Skin epidermis (tissue), 12 donors: ENCODE measurements around the gene TOMM40L.
"Not testable (repeated sequence)": the region's sequence is repeated elsewhere in the genome, so short reads cannot be mapped to it uniquely, and the experiment has no call there.

Experiments used
- H3K27ac ChIP-seq, 21 experiments: fragments of 200-600 bp; sonication (generic) in 11 of 21; one replicate each; pipeline ENCODE4 v1.5.0; 2020; ENCODE audit warnings: mild to moderate bottlenecking in 3 of 21, inconsistent platforms in 2 of 21, moderate library complexity in 2 of 21
- H3K4me3 ChIP-seq, 7 experiments: fragments of 200-600 bp; sonication (generic) in 2 of 7; one replicate each; pipeline ENCODE4 v1.5.0; 2020; ENCODE audit warnings: inconsistent platforms in 2 of 7, mild to moderate bottlenecking in 2 of 7, moderate library complexity in 1 of 7

TOMM40L gene

DNA sequence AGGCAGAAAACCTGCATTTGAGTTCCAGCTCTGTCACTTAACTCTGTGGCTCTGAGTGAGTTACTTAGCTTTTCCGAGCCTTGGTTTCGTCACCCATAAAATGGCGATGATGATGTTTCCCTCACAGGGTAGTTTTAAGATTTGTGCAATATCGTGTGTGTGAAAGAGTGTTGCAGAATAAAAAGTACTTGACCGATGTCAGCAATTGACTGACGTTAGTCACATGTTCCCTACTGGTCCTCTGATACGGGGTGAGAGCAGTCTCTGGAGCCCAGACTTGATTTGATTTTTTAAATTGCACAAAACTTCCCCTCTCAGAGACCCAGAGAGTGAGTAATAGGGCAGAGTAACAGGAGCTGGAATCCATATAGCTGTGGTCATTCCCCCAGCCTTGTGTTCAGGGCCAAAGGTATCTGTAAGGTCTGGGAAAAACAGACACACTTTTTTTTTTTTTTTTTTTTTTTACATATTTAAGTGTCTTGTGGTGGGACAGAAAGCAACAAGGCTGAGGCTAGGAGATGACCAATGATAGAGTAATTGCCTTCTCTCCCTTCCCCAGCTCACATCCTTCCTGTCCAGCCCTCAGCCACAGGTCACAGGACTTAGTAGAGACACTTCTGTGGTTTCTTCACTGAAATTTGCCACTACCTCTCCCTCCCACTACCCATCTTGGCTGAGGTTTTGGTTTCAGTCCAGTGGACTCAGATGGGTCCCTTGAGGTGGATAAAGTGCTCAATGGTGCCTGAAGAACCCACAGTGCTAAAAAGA is 8.7 kb upstream of the TOMM40L start:
- peak overlapping the region in 5 of 7 experiments; percentile 12 to 27 (median 21) for H3K4me3 ChIP-seq
- peak overlapping the region in 20 of 21 experiments; percentile 34 to 89 (median 69) for H3K27ac ChIP-seq

DNA sequence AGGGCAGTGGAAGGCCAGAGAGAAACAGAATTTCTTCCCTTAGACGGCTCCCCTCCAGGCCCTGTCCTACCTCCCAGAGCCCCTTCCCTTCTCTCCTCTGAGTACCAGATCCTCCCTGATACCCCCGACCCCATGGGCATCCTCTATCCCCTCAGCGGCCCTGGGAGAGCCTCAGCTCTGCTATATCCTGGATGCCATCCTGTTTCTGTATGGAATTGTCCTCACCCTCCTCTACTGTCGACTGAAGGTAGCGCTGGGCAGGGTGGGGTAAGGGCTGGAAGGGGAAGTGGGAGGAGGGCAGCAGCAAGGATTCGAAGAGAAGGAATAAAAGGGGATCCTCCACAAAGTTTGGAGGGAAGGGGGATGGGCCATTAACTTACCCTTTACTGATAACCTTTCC is 8.0 kb upstream of the TOMM40L start:
- Histone ChIP-seq H3K4me3 (no peak overlapping the region), H3K27ac (peak overlapping the region in 15 of 21 experiments; percentile 34 to 89 (median 71))

DNA sequence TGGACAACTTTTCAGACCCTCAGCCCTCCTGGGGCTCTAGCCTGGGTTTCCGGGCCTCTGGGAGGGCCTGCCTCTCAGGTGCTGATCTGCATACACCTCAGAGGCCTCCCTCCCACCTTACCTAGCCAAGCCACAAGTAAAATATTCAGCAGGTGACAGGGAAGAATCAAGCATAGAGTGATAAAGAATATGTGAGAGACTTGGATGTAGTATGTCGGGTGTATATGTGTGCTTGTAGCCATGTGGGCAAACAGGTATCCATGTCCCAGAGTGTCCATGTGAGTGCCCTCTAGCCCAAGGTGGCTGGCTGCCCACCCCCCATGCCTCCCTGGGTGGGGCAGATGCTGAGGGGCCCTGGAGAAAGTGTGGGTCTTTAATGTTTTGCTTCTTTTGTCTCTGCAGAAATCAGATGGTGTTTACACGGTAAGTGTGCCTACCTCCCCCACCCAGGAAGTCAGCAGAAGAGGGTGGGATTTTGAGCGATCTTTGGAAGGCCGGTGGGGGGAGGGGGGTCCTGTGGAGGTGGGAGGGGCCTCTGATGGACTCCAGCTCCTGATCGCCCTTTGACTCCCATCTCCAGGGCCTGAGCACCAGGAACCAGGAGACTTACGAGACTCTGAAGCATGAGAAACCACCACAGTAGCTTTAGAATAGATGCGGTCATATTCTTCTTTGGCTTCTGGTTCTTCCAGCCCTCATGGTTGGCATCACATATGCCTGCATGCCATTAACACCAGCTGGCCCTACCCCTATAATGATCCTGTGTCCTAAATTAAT is 7.4 kb upstream of the TOMM40L start:
- H3K27ac ChIP-seq, result peak overlapping the region in 9 of 21 experiments; percentile 50 to 89 (median 72)

DNA sequence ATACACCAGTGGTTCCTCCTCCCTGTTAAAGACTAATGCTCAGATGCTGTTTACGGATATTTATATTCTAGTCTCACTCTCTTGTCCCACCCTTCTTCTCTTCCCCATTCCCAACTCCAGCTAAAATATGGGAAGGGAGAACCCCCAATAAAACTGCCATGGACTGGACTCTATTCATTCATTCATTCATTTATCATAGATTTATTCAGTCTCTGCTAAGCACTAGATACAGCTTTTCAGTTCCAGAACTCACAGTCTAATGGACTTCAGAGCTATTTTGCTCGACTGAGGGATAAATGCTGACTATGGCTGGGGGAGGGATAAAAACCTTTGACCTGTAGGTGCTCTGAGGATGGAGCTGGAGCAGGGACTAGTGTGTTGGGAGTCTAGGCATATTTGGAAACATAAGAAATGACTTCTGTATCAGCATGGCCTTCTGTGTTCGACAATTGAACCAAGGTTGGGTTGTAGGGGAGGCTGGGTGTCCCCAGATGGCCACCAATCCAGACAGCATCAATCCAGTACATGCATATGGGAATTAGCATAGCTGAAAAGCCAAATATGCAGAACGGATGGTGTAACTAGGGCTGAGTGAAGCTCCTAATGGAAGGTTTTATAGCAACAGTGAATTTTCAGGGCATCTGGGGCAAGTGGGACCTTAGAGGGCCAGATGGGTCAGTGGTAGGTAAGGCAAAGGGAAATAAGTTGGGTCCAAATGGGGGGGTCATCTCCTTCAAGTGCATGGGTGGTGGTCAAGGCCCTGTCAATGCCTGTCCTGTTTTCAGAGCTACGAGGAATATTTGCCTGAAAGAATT is 6.6 kb upstream of the TOMM40L start:
- Histone ChIP-seq H3K4me3 (no peak overlapping the region), H3K27ac (no peak overlapping the region)

More for the DNA sequence above, 7.4 kb upstream of the TOMM40L start:
- H3K4me3 ChIP-seq, result no peak overlapping the region

DNA sequence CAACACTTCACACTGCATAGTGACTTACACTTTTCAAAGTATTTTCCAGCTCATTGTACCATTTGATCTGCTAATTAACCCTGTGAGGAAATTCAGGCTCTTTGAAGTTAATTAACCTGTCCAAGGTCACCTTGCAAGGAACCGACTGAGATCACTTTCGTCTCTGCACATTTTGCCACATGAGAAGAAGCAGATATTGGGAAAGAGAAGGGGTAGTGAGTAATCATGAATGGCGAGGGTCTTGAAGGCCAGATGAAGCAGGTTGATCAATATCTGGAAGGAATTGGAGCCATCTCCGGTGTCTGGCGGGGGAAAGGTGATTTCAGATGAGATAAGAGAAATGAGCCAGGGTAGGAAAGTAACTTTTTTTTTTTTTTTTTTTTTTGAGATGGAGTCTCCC is 5.9 kb upstream of the TOMM40L start:
- Histone ChIP-seq H3K27ac (no peak overlapping the region), H3K4me3 (no peak overlapping the region)

DNA sequence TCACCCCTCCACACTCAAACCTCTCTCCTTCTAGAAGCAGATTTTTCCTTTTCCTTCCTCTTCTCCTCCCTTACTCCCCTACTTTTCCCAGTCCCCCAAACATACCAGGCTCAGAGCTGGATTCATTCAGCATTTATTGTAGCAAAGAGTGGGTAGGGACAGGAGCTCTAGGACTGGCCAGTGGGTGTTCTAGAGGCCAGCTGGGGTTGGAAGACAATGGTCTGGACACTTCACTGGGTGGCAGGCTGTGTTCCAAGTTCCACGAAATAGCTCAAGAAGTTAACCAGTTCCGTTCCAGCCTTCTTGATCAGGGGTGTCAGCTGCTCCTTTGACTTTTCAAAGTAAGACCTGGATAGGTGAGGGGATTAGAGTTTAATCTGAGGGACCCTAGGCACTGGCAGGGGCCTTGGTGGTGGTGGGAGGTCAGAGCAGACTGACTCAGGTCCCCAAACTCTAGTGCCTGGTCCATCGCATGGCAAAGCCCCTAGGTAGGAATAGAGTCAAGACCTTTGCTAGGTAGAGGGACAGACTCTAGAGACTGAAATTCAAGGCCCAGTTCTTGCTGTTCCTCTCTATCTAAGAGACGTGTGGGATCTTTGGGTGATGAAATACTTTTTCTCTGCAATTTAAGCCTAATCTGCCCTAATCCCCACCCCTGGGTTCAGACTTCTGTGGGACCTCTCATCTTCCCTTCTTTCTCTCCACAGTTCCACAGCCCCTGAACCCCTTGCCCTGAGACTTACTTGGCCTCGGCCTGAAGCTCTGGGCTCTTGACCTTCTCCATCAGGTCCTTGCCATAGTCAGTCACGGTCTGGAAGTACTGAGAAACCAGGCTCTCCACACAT is 3.5 kb upstream of the TOMM40L start:
- Histone ChIP-seq H3K27ac (no peak overlapping the region), H3K4me3 (no peak overlapping the region)

DNA sequence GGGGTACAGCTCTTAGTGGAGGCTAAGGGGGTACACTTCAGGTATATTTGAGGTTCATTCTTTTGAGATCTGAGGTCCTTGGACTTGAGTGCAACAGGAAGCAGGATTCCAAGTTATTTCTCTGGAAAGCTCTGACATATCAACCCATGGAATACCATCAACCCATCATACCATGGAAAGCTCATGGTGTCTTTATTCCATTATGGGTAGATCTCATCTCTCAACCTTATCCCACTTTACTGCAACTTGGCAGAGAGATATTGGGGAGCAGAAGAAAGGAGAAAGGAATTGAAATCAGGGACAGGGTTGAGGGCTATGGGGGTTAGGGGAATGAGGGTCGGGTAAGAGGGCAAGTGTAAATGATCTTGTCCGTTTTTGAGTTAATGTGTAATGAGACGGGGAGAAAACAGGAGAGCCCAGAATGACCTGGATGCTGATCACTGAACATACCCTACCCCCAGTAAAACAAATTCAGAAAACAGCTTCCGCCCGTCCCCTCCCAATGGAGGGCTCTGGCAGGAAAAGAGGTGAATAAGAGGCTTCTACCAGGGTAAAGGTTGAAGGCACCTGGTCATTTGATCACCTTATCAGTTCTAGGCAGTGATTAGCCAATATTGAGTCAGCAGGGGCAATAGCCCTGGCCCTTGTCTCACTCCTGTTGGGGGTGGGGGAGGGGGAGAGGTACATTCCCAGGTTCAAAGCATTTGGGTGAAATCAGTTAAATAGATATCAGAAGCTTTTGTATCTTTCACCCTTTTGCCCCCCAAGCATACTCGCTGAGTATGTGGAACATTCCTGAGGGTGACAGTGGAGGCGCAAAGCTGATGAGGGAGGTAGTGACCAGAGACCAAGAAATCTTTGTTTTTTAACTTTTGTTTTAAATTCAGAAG is 1.8 kb upstream of the TOMM40L start:
- Histone ChIP-seq H3K4me3 (no peak overlapping the region), H3K27ac (no peak overlapping the region)

DNA sequence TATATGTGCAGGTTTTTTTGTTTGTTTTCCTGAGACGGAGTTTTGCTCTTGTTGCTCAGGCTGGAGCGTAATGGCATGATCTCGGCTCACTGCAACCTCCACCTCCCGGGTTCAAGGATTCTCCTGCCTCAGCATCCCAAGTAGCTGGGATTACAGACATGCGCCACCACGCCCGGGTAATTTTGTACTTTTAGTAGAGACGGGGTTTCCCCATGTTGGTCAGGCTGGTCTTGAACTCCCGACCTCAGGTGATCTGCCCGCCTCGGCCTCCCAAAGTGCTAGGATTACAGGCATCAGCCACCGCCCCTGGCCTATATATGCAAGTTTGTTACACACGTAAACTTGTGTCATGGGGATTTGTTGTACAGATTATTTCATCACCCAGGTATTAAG is 1.2 kb upstream of the TOMM40L start:
- not testable (repeated sequence) for H3K4me3 ChIP-seq
- peak overlapping the region in 9 of 21 experiments; percentile 0 to 87 (median 48) for H3K27ac ChIP-seq

DNA sequence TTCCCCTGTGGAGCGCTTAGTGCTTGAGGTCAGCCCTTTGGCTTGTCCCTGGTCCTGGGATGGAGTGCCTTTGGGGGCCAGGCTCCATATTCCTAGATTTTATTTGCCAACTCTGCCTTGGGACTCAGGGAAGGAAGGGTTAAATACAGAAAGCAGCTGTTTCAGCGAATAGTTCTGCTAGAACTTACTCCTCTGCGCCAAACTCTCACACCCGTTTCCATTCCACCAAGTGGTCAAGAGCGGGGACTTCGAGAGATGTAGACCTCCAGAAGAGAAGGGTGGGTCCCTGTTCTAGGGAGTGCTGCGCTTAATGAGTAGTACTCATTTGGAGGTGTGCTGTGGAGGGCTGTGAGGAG is 704 bp upstream of the TOMM40L start:
- Histone ChIP-seq H3K4me3 (no peak overlapping the region), H3K27ac (peak overlapping the region in 18 of 21 experiments; percentile 0 to 87 (median 57))

DNA sequence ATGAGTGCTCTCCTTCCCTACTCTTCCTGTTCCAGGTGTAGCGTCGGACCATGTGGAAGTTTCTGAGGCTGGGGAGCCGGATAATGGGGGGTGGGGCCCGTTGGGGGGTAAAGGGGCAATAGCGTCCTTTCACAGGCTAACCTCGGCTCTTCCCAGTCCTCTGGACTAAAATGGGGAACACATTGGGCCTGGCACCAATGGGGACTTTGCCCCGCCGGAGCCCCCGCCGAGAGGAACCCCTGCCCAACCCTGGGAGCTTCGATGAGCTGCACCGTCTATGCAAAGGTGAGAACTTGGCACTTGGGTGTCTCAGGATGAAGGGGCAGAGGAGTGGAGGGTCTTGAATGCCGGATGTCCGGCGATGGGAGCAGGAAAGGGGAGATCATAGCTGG is 456 bp downstream of the TOMM40L start:
- Histone ChIP-seq H3K27ac (peak overlapping the region; percentile 55 to 88 (median 82)), H3K4me3 (peak overlapping the region; percentile 51 to 91 (median 64))

DNA sequence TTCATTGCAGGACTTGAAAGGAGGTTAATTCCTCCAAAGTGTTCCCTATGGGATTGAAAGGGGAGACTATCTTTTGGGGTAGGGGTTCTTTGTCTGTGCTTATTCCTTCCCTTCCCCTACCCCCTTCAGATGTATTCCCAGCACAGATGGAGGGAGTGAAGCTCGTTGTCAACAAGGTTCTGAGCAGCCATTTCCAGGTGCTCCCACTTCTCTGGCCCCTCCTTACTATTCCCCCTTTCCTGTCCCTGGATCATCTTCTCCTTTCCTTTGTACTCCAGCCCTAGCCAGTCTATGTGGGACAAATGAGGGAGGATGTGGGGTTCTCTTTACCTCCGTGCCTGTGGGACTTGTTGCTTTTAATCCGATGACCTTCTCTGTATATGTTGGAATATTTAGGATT is 899 bp downstream of the TOMM40L start:
- H3K4me3 ChIP-seq, result peak overlapping the region in 6 of 7 experiments; percentile 51 to 91 (median 66)
- peak overlapping the region in 16 of 21 experiments; percentile 55 to 88 (median 84) for H3K27ac ChIP-seq

DNA sequence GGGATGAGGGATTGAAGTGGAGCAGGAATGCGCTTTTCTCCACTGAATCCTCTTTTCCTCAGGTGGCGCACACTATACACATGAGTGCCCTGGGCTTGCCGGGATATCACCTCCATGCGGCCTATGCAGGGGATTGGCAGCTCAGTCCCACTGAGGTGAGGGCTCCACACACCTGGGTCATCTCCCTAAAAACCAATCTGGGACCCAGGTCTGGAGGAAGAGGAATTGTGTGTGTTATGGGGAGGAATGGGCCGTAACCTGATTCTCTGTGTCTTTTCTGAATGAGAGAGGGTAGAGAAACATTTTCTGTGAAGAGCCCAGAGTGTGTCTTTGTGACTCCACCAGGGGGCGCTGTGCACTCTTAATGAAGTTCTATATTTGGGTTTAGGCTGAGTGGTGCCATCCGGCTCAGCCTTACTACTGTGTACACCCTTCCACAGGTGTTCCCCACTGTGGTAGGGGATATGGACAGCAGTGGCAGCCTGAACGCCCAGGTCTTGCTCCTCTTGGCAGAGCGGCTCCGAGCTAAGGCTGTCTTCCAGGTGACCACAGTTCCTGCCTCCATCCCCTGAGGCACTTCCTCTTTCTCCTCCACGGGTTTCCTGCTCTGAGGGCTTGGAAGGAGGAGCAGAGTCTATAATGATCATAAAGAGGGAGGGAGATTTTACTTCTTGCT is 1.5 kb downstream of the TOMM40L start:
- peak overlapping the region in 3 of 7 experiments; percentile 12 to 16 (median 15) for H3K4me3 ChIP-seq
- peak overlapping the region in 15 of 21 experiments; percentile 10 to 88 (median 80) for H3K27ac ChIP-seq

DNA sequence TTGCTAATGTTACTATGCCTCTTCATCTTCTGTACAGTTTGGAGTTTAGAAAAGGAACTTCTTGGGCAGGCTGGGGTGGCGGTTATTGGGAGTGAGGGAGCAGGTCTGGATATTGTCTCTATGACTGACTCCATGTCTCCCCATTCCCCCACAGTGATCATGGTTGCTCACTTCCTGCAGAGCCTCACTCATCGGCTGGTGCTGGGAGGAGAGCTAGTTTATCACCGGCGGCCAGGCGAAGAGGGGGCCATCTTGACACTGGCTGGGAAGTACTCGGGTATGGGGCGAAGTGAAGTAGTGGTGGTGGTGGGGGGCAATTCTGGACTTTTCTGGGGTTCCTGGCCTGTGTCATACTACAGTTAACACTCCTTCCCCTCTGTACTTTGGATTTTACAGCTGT is 2.2 kb downstream of the TOMM40L start:
- Histone ChIP-seq H3K4me3 (no peak overlapping the region), H3K27ac (peak overlapping the region in 9 of 21 experiments; percentile 10 to 88 (median 64))

DNA sequence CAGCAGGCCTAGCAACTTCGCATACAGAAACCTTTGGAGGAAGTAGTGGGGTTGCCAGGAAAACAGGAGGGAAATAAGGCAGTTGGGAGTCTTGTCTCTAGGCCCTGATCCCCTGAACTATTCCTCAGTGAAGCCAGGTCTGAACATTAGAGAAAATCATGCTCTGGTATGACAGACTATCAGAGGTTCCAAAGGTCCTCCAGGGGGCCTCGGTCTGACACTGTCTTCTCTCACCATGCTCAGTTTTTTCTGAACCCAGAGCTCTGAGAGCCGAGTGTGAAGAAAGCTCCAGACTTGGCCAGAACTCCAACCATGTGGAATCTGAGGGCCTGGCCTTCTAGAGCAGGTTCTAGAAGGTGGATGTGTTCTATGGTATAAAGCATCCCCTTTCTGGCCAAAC is 4.0 kb downstream of the TOMM40L start:
- Histone ChIP-seq H3K27ac (no peak overlapping the region), H3K4me3 (no peak overlapping the region)

DNA sequence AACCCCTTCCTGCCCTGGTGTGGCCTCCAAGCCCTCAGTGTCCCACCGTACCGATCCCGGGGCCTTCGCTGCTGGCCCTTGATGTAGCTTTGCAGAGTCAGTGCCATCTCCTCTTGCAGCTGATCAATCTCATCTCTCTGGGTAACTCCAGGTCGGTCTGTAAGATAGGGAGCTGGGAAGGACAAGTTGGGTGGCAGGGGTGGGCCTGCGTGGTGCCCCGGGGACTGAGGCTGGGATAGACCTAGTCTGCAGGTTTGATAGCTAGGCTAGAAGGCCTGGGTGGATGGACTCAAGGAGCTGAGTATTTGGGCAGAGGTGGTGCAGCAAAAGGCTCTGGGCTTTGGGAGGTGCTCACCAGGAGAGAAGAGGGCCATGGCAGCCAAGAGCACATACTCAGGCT is 4.9 kb downstream of the TOMM40L start:
- Histone ChIP-seq H3K27ac (no peak overlapping the region), H3K4me3 (no peak overlapping the region)

DNA sequence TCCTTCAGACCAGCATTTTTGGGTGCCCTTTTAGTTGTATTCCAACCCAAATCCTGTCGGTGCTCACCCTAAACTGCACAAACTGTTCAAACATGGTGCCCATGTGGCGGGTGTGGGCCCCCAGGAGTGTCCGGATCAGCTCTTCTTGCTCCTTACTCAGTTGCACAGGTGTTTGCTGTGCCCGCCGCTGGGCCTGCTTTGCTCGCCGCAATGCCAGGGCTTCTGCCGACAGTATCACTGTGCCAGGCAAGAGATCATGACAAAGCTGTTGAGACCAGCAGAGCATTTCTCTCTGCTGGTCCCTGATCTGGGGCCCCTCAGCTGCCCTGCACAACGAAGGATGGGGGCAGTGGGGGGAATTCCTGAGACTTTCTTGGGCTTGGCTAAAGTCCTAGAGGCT is 7.2 kb downstream of the TOMM40L start:
- Histone ChIP-seq H3K27ac (no peak overlapping the region), H3K4me3 (no peak overlapping the region)

DNA sequence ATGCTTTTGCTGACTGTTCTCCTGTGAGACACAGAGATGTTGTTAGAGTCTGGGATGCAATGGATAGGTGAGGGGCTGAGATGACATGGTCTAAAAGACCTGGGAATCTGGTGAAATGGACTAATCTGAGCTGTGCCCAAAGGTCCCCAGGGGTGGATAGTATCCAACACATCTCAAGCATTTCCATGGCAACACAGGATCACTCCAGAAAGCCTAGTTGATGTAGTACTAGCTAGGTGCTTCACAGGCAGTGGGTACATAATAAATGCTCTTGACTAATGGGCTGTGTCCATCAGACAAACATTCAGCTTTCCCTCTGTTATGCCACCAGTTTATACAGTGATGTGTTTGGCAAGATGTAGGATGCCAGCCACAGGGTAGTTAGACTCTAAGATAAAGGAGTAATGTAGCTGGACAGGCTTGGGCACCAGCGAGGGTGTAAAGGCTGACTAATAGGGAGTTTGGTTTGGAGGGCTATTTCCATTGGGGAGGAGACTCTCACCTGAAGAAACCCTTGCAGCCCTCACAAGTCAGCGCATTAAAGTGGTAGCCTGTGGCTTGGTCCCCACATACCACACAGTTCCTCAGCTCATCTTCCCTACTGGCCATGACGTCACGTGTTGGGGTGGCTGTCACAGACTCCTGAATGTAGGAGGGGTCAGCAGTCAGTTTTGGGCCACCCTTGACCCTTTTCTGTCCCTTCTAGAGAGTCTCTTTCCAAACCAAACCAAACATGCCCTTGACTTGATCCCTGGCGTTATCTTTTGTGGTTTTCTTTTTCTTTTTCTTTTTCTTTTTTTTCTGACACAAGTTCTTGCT is 10.3 kb downstream of the TOMM40L start:
- H3K27ac ChIP-seq, result no peak overlapping the region
- H3K4me3 ChIP-seq, result no peak overlapping the region
